Keratinocyte (primary cell): ENCODE measurements around the gene MROH7. TPM values are rescaled to one million over a fixed set of nuclear protein-coding genes. Genes with fewer than 3 reads are reported as not detected.

Experiments used
- DNase-seq: peaks from one replicate; pipeline ENCODE4 v3.0.0-alpha.2; 2011; ENCODE audit warnings: low read depth, missing footprints, low spot score
- FAIRE-seq: peaks from 2 replicates; lab custom pipeline; 2011; peaks lifted over from hg19 to GRCh38; lab: Jason Lieb, UNC
- H2AFZ ChIP-seq: 2 replicates; pipeline ENCODE4 v1.6.0; 2012; ENCODE audit warnings: low read length, control low read depth, inconsistent platforms; ENCODE audit not compliant: control insufficient read depth
- H3K27ac ChIP-seq: 2 replicates; pipeline ENCODE4 v1.5.1; 2011; ENCODE audit warnings: low read length; ENCODE audit not compliant: control insufficient read depth, insufficient read depth
- H3K27me3 ChIP-seq: 3 replicates; pipeline ENCODE4 v1.6.0; 2011; ENCODE audit warnings: low read length; ENCODE audit not compliant: control insufficient read depth, insufficient read depth; ENCODE audit errors: extremely low read depth
- H3K36me3 ChIP-seq, 2 experiments: 2 replicates in 1 of 2; 3 replicates in 1 of 2; pipeline ENCODE4 v1.5.1; 2011; ENCODE audit warnings: low read length in 2 of 2, mild to moderate bottlenecking in 1 of 2; ENCODE audit not compliant: control insufficient read depth in 2 of 2, insufficient read depth in 2 of 2; ENCODE audit errors: extremely low read depth in 1 of 2
- H3K4me1 ChIP-seq: 3 replicates; pipeline ENCODE4 v1.5.1; 2011; ENCODE audit warnings: low read length; ENCODE audit not compliant: control insufficient read depth, insufficient read depth; ENCODE audit errors: extremely low read depth
- H3K4me2 ChIP-seq: 3 replicates; pipeline ENCODE4 v1.6.0; 2011; ENCODE audit warnings: low read depth, low read length; ENCODE audit not compliant: control insufficient read depth, insufficient read depth; ENCODE audit errors: extremely low read depth
- H3K4me3 ChIP-seq, 3 experiments: fragments of 200-600 bp in 1 of 3; sonication (generic) in 1 of 3; 2 replicates in 2 of 3; 3 replicates in 1 of 3; pipeline ENCODE4 v1.5.1; 2011 to 2016; ENCODE audit warnings: low read length in 3 of 3, mild to moderate bottlenecking in 3 of 3, control low read depth in 2 of 3, inconsistent platforms in 1 of 3, low read depth in 1 of 3, mixed read lengths in 1 of 3, mixed run types in 1 of 3, moderate library complexity in 1 of 3; ENCODE audit not compliant: control insufficient read depth in 2 of 3, insufficient read depth in 2 of 3; ENCODE audit errors: extremely low read depth in 1 of 3
- H3K79me2 ChIP-seq: 2 replicates; pipeline ENCODE4 v1.6.0; 2012; ENCODE audit warnings: low read length; ENCODE audit not compliant: control insufficient read depth, insufficient read depth
- H3K9ac ChIP-seq: 3 replicates; pipeline ENCODE4 v1.6.0; 2011; ENCODE audit warnings: low read length; ENCODE audit not compliant: control insufficient read depth, insufficient read depth; ENCODE audit errors: extremely low read depth
- H3K9me1 ChIP-seq: 3 replicates; pipeline ENCODE4 v1.6.0; 2011; ENCODE audit warnings: low read length; ENCODE audit not compliant: control insufficient read depth, insufficient read depth; ENCODE audit errors: extremely low read depth
- H3K9me3 ChIP-seq: 2 replicates; pipeline ENCODE4 v1.5.1; 2012; ENCODE audit warnings: low read depth, low read length; ENCODE audit not compliant: control insufficient read depth
- H4K20me1 ChIP-seq: 3 replicates; pipeline ENCODE4 v1.6.0; 2011; ENCODE audit warnings: low read length; ENCODE audit not compliant: control insufficient read depth, insufficient read depth; ENCODE audit errors: extremely low read depth
- EZH2 ChIP-seq: IDR thresholded peaks from one replicate; pipeline ENCODE4 v1.6.1; 2012; ENCODE audit warnings: inconsistent platforms, mild to moderate bottlenecking, low read length, moderate library complexity
- dilution Hi-C: fragments of 300-500 bp; cut with MboI; formaldehyde crosslinking; loops from one replicate; pipeline ENCODE4 v1.7.0; 2020; ENCODE audit warnings: low sequenced_read_pairs; ENCODE audit not compliant: extremely low pct_ligation_motif_present
- polyA plus RNA-seq, 5 experiments: library from polyadenylated mRNA; depleted of rRNA in 3 of 5; stranded (reverse) in 3 of 5; stranded (forward) in 1 of 5; unstranded in 1 of 5; fragments of >200 nt; gene quantifications; 1 replicate in 1 of 5; 2 replicates in 3 of 5; 3 replicates in 1 of 5; pipeline versions ENCODE4 v1.2.1 to v1.2.3, GENCODE V29; 2011 to 2012; ENCODE audit warnings: missing spikeins in 2 of 5, low read depth in 1 of 5, low replicate concordance in 1 of 5
- TF ChIP-seq, protein P1 (sequence below), 3 experiments: IDR thresholded peaks in 1 of 3; conservative IDR thresholded peaks in 1 of 3; optimal IDR thresholded peaks in 1 of 3; 2 replicates in 2 of 3; 3 replicates in 1 of 3; pipeline versions ENCODE3 to v1.5.1; 2011; ENCODE audit warnings: low read length in 3 of 3, mild to moderate bottlenecking in 3 of 3, moderate library complexity in 2 of 3, control low read depth in 1 of 3, inconsistent platforms in 1 of 3; ENCODE audit not compliant: insufficient read depth in 2 of 3; ENCODE audit errors: extremely low read depth in 1 of 3

The MROH7 gene
- polyA plus RNA-seq, 1 donor (not counting 4 experiments of a cell fraction or from before 2014, with no cell fraction given): not detected

DNA sequence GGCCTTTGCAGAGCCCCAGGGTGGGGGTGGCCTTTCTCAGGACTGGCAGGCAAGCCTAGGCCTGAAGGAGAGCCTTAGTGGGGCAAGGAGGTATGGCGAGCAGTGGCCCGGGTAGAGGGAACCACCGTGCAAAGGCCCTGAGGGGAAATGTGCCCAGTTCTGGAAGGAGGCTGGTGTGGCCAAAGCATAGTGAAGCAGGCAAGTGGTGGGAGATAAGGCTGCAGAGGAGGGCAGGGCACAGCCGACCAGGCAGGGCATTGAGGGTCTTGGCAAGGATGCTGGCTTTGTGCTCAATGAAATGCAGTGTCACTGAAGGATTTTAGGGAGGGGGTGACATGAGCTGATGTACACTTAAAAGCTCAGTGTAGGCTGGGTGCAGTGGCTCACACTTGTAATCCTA, 22.8 kb downstream of the MROH7 start:
- H3K36me3 ChIP-seq: no peaks in the 10 kb centered on the region
- no peak overlapping the region for H3K4me3 ChIP-seq
- no peak overlapping the region for H3K27ac ChIP-seq
- no peak overlapping the region for H2AFZ ChIP-seq
- dilution Hi-C loops: no loop called here
- H3K4me2 ChIP-seq: no peak overlapping the region
- no peaks in the 10 kb centered on the region for H3K9me3 ChIP-seq
- H3K27me3 ChIP-seq: no peaks in the 10 kb centered on the region
- DNase-seq: no peak
- FAIRE-seq: no peak
- TF ChIP-seq, protein P1, sequence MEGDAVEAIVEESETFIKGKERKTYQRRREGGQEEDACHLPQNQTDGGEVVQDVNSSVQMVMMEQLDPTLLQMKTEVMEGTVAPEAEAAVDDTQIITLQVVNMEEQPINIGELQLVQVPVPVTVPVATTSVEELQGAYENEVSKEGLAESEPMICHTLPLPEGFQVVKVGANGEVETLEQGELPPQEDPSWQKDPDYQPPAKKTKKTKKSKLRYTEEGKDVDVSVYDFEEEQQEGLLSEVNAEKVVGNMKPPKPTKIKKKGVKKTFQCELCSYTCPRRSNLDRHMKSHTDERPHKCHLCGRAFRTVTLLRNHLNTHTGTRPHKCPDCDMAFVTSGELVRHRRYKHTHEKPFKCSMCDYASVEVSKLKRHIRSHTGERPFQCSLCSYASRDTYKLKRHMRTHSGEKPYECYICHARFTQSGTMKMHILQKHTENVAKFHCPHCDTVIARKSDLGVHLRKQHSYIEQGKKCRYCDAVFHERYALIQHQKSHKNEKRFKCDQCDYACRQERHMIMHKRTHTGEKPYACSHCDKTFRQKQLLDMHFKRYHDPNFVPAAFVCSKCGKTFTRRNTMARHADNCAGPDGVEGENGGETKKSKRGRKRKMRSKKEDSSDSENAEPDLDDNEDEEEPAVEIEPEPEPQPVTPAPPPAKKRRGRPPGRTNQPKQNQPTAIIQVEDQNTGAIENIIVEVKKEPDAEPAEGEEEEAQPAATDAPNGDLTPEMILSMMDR (optimal IDR thresholded peaks at IDR 0.05 in 1 of 3, IDR thresholded peaks at IDR 0.05 in 1 of 3, conservative IDR thresholded peaks at IDR 0.05 in 1 of 3; ENCODE audit: extremely low read depth in 1 of 3, insufficient read depth in 2 of 3, low read length in 3 of 3): no peak
- TF ChIP-seq EZH2: no peak
- no peak overlapping the region for H3K9ac ChIP-seq
- H3K4me1 ChIP-seq: no peaks in the 10 kb centered on the region
- no peaks in the 10 kb centered on the region for H3K9me1 ChIP-seq
- H3K79me2 ChIP-seq: no peaks in the 10 kb centered on the region
- no peaks in the 10 kb centered on the region for H4K20me1 ChIP-seq

GRCh38 chr1:54665852-54666251, 24.3 kb downstream of the MROH7 start:
- TF ChIP-seq, protein P1 (optimal IDR thresholded peaks at IDR 0.05 in 1 of 3, IDR thresholded peaks at IDR 0.05 in 1 of 3, conservative IDR thresholded peaks at IDR 0.05 in 1 of 3; ENCODE audit: extremely low read depth in 1 of 3, insufficient read depth in 2 of 3, low read length in 3 of 3): no peak
- no peak for TF ChIP-seq EZH2
- no peaks in the 10 kb centered on the region for H3K27me3 ChIP-seq
- no peak overlapping the region for H2AFZ ChIP-seq
- H3K9me1 ChIP-seq: no peaks in the 10 kb centered on the region
- no peak overlapping the region for H3K4me2 ChIP-seq
- no peak overlapping the region for H3K27ac ChIP-seq
- DNase-seq (no peak), FAIRE-seq (no peak)
- no peaks in the 10 kb centered on the region for H3K9me3 ChIP-seq
- H3K4me3 ChIP-seq: no peak overlapping the region
- H3K79me2 ChIP-seq: no peaks in the 10 kb centered on the region
- dilution Hi-C loops: no loop called here
- H3K4me1 ChIP-seq: no peaks in the 10 kb centered on the region
- no peak overlapping the region for H3K9ac ChIP-seq
- no peaks in the 10 kb centered on the region for H3K36me3 ChIP-seq
- H4K20me1 ChIP-seq: no peaks in the 10 kb centered on the region
